HEK293 (cell line): Measurements from ENCODE around the gene CDKAL1.

Experiments used
- CTCF ChIA-PET: fragments of 350-600 bp; formaldehyde crosslinking; extraction: SDS; loops from one replicate; lab custom pipeline; 2021; ENCODE audit warnings: antibody characterized with exemption; lab: Yijun Ruan, JAX
- POLR2A ChIA-PET: fragments of 300-600 bp; formaldehyde crosslinking; extraction: SDS; loops from one replicate; lab custom pipeline; 2020; ENCODE audit warnings: antibody characterized with exemption, inconsistent platforms; lab: Yijun Ruan, JAX
- H3K27ac ChIP-seq: fragments of 200-500 bp; sonication (Bioruptor generic); 2 replicates; pipeline ENCODE4 v1.5.1; 2014; ENCODE audit warnings: low read depth, low read length, control low read depth, inconsistent platforms; ENCODE audit errors: extremely low read depth
- H3K36me3 ChIP-seq, 2 experiments: fragments of 200-500 bp in 1 of 2; sonication (Bioruptor generic) in 1 of 2; 1 replicate in 1 of 2; 2 replicates in 1 of 2; pipeline ENCODE4 v1.5.1; 2014 to 2017; ENCODE audit warnings: inconsistent platforms in 2 of 2, low read length in 2 of 2; ENCODE audit not compliant: control insufficient read depth in 2 of 2, insufficient read depth in 1 of 2
- H3K4me1 ChIP-seq: fragments of 200-500 bp; sonication (Bioruptor generic); 2 replicates; pipeline ENCODE4 v1.5.1; 2014; ENCODE audit warnings: mild to moderate bottlenecking, low read length, inconsistent platforms; ENCODE audit not compliant: control insufficient read depth, insufficient read depth
- H3K4me3 ChIP-seq: 2 replicates; pipeline ENCODE4 v1.5.1; 2011; ENCODE audit warnings: low read depth, mild to moderate bottlenecking, control low read depth, low read length, moderate library complexity
- H3K9me3 ChIP-seq: fragments of 200-500 bp; sonication (Bioruptor generic); 2 replicates; pipeline ENCODE4 v1.5.1; 2014; ENCODE audit warnings: low read depth, low read length, inconsistent platforms; ENCODE audit not compliant: control insufficient read depth, insufficient read depth
- BCL11B ChIP-seq: fragments of 450-650 bp; formaldehyde crosslinking; IDR thresholded peaks from 2 replicates; pipeline ENCODE4 v1.5.1; 2016; ENCODE audit warnings: low read depth, missing biosample characterization, missing genetic modification characterization
- GFI1B ChIP-seq: fragments of 450-650 bp; formaldehyde crosslinking; IDR thresholded peaks from 2 replicates; pipeline ENCODE4 v1.5.1; 2016; ENCODE audit warnings: missing biosample characterization, missing genetic modification characterization
- HOXC10 ChIP-seq: sonication (generic); formaldehyde crosslinking; IDR thresholded peaks from 2 replicates; pipeline ENCODE4 v1.8.1; 2023; ENCODE audit warnings: mild to moderate bottlenecking, missing genetic modification reagents
- PRDM1 ChIP-seq: fragments of 450-650 bp; formaldehyde crosslinking; IDR thresholded peaks from 2 replicates; pipeline ENCODE4; 2016; ENCODE audit warnings: missing biosample characterization, missing genetic modification characterization
- PRDM10 ChIP-seq: fragments of 450-650 bp; formaldehyde crosslinking; IDR thresholded peaks from 2 replicates; pipeline ENCODE4 v1.5.1; 2016; ENCODE audit warnings: missing biosample characterization, missing genetic modification characterization
- SETDB1 ChIP-seq: IDR thresholded peaks from one replicate; pipeline ENCODE4 v1.6.1; 2017; ENCODE audit warnings: mild to moderate bottlenecking, low read length, moderate library complexity, mixed read lengths; ENCODE audit not compliant: insufficient read length
- SP7 ChIP-seq: fragments of 450-650 bp; formaldehyde crosslinking; IDR thresholded peaks from 2 replicates; pipeline ENCODE4 v1.5.1; 2016; ENCODE audit warnings: missing biosample characterization, missing genetic modification characterization
- TRIM28 ChIP-seq: IDR thresholded peaks from 2 replicates; pipeline ENCODE4 v1.6.1; 2011; ENCODE audit warnings: low read length, control low read depth, borderline replicate concordance
- YY2 ChIP-seq: fragments of 450-650 bp; formaldehyde crosslinking; IDR thresholded peaks from 2 replicates; pipeline ENCODE4 v1.5.1; 2016; ENCODE audit warnings: missing biosample characterization, missing genetic modification characterization
- ZBTB10 ChIP-seq: fragments of 450-650 bp; formaldehyde crosslinking; IDR thresholded peaks from 2 replicates; pipeline ENCODE4 v1.5.1; 2016; ENCODE audit warnings: missing biosample characterization, missing genetic modification characterization
- ZBTB17 ChIP-seq: fragments of 450-650 bp; formaldehyde crosslinking; IDR thresholded peaks from 2 replicates; pipeline ENCODE4 v1.5.1; 2016; ENCODE audit warnings: missing biosample characterization, missing genetic modification characterization
- ZNF138 ChIP-seq: fragments of 450-650 bp; formaldehyde crosslinking; IDR thresholded peaks from 2 replicates; pipeline ENCODE4 v1.5.1; 2016; ENCODE audit warnings: missing biosample characterization, missing genetic modification characterization, borderline replicate concordance
- ZNF169 ChIP-seq: fragments of 450-650 bp; formaldehyde crosslinking; IDR thresholded peaks from 2 replicates; pipeline ENCODE4 v1.5.1; 2016; ENCODE audit warnings: missing biosample characterization, missing genetic modification characterization
- ZNF175 ChIP-seq: fragments of 450-650 bp; formaldehyde crosslinking; IDR thresholded peaks from 2 replicates; pipeline ENCODE4 v1.5.1; 2016; ENCODE audit warnings: missing biosample characterization, missing genetic modification characterization
- ZNF211 ChIP-seq: fragments of 450-650 bp; formaldehyde crosslinking; IDR thresholded peaks from 2 replicates; pipeline ENCODE4 v1.5.1; 2016; ENCODE audit warnings: low read depth, missing biosample characterization, missing genetic modification characterization
- ZNF311 ChIP-seq: fragments of 450-650 bp; formaldehyde crosslinking; IDR thresholded peaks from 2 replicates; pipeline ENCODE4 v1.5.1; 2017; ENCODE audit warnings: missing biosample characterization, missing genetic modification characterization, borderline replicate concordance
- ZNF324 ChIP-seq: fragments of 450-650 bp; formaldehyde crosslinking; IDR thresholded peaks from 2 replicates; pipeline ENCODE4 v1.5.1; 2016; ENCODE audit warnings: missing biosample characterization, missing genetic modification characterization
- ZNF394 ChIP-seq: fragments of 450-650 bp; formaldehyde crosslinking; IDR thresholded peaks from 2 replicates; pipeline ENCODE4 v1.5.1; 2016; ENCODE audit warnings: missing biosample characterization, missing genetic modification characterization, mild to moderate bottlenecking, moderate library complexity, borderline replicate concordance
- ZNF530 ChIP-seq: fragments of 450-650 bp; formaldehyde crosslinking; IDR thresholded peaks from 2 replicates; pipeline ENCODE4 v1.5.1; 2016; ENCODE audit warnings: low read depth, missing biosample characterization, missing genetic modification characterization
- ZNF660 ChIP-seq: fragments of 450-650 bp; IDR thresholded peaks from 2 replicates; pipeline ENCODE4 v1.5.1; 2018; ENCODE audit warnings: missing biosample characterization, mild to moderate bottlenecking, missing genetic modification characterization
- ZNF785 ChIP-seq: fragments of 450-650 bp; formaldehyde crosslinking; IDR thresholded peaks from 2 replicates; pipeline ENCODE4 v1.5.1; 2016; ENCODE audit warnings: missing biosample characterization, missing genetic modification characterization
- ZSCAN30 ChIP-seq: fragments of 450-650 bp; IDR thresholded peaks from 2 replicates; pipeline ENCODE4 v1.5.1; 2018; ENCODE audit warnings: missing biosample characterization, mild to moderate bottlenecking, missing genetic modification characterization, moderate library complexity

CDKAL1 gene

GRCh38 chr6:21200134-21200870 is 666.0 kb downstream of the CDKAL1 start:
- no peak for TF ChIP-seq ZNF175 (tag by site-specific recombination)
- no peak for TF ChIP-seq PRDM1
- TF ChIP-seq PRDM10 (tag by site-specific recombination) = no peak
- no peak for TF ChIP-seq GFI1B (tag by site-specific recombination)
- no peak for TF ChIP-seq ZNF785 (tag by site-specific recombination)
- TF ChIP-seq ZBTB17 (tag by site-specific recombination) = no peak
- TF ChIP-seq YY2 (tag by site-specific recombination) = no peak
- TF ChIP-seq ZNF660 (tag by site-specific recombination) = no peak
- TF ChIP-seq TRIM28 = no peak
- TF ChIP-seq HOXC10 (CRISPR knock-in tag) = no peak
- TF ChIP-seq ZNF169 (tag by site-specific recombination) = no peak
- H3K27ac ChIP-seq = peak overlapping the region; percentile 24; the same call in 1 of the 2 replicates
- H3K4me3 ChIP-seq = no peak overlapping the region
- no peaks in the 10 kb centered on the region for H3K36me3 ChIP-seq
- H3K4me1 ChIP-seq = peaks cover 40% of the 10 kb centered on the region
- POLR2A ChIA-PET = interaction anchor here (0.6 kb wide), 1 partner anchor 24 kb away, joined by 9 read pairs; no protein-coding TSS in a partner anchor
- CTCF ChIA-PET = interaction anchor here (0.6 to 0.7 kb wide), 3 partner anchors 52 to 1073 kb away, joined by 3 to 4 read pairs (median 4); no protein-coding TSS in a partner anchor
- H3K9me3 ChIP-seq = no peaks in the 10 kb centered on the region

- CTCF ChIA-PET = no interaction called here
These were observed 666.9 kb downstream of the CDKAL1 start for GRCh38 chr6:21201187-21201586.

More at GRCh38 chr6:21201187-21201586, 666.9 kb downstream of the CDKAL1 start:
- peaks cover 37% of the 10 kb centered on the region for H3K4me1 ChIP-seq
- no peak overlapping the region for H3K4me3 ChIP-seq
- H3K36me3 ChIP-seq = no peaks in the 10 kb centered on the region
- H3K9me3 ChIP-seq = no peaks in the 10 kb centered on the region
- TF ChIP-seq BCL11B (tag by site-specific recombination) (no peak), SETDB1 (no peak), ZNF324 (no peak), ZNF394 (tag by site-specific recombination) (no peak), GFI1B (tag by site-specific recombination) (0 out of 2 replicates have a peak, but pooled peaks have one; percentile 45), SP7 (no peak), ZSCAN30 (peak; percentile 24; the same call in 1 of the 2 replicates), ZBTB10 (no peak), ZNF138 (tag by site-specific recombination) (no peak), ZNF211 (tag by site-specific recombination) (no peak), ZNF530 (tag by site-specific recombination) (no peak), ZNF311 (tag by site-specific recombination) (no peak)
- H3K27ac ChIP-seq = peak overlapping the region; percentile 82
- POLR2A ChIA-PET = interaction anchor here (0.6 to 1.7 kb wide), 2 partner anchors 25 to 392 kb away, joined by 9 to 12 read pairs; partner anchors contain the start of gene SOX4
